Activated T-helper 2 cell treated with anti-CD3 and anti-CD28 coated beads, Interferon-gamma antibody, Interleukin-2, Interleukin-4, amounts not matched to agents 10 μg/mL and 5 μg/mL and 100 μg/mL, durations not matched to agents 14 hours and 24 hours and 36 hours (primary cell): Measurements from ENCODE around the gene TRIO. TPM values are rescaled to one million over a fixed set of nuclear protein-coding genes. Genes with fewer than 3 reads are reported as not detected.
"Not testable (repeated sequence)": the region's sequence is repeated elsewhere in the genome, so short reads cannot be mapped to it uniquely, and the experiment has no call there.

Source experiments
- DNase-seq: peaks from one replicate; pipeline ENCODE4 v3.0.0; 2021; ENCODE audit warnings: low spot score
- H3K27ac Mint-ChIP-seq: one replicate; pipeline ENCODE4 v1.8.0; 2021; ENCODE audit warnings: mixed read lengths
- H3K27me3 Mint-ChIP-seq: one replicate; pipeline ENCODE4 v1.8.0; 2021; ENCODE audit warnings: low read depth, mixed read lengths
- H3K36me3 Mint-ChIP-seq: one replicate; pipeline ENCODE4 v1.8.0; 2021; ENCODE audit warnings: low read depth, mixed read lengths
- H3K4me1 Mint-ChIP-seq: one replicate; pipeline ENCODE4 v1.8.0; 2021; ENCODE audit warnings: low read depth, mixed read lengths
- H3K4me3 Mint-ChIP-seq: one replicate; pipeline ENCODE4 v1.8.0; 2021; ENCODE audit warnings: low read depth, mild to moderate bottlenecking, moderate library complexity, mixed read lengths
- H3K9me3 Mint-ChIP-seq: one replicate; pipeline ENCODE4 v1.8.0; 2021; ENCODE audit warnings: mixed read lengths
- intact Hi-C: fragments of 100-400 bp; cut with micrococcal nuclease; formaldehyde crosslinking; loops from one replicate; pipeline ENCODE4 v1.15.1; 2023
- total RNA-seq: library from RNA; stranded (reverse); gene quantifications from 2 replicates; pipeline ENCODE4 v1.2.3, GENCODE V29; 2022

The TRIO gene
- total RNA-seq, 1 donor from 2014 or later, result 28.7 TPM

DNA sequence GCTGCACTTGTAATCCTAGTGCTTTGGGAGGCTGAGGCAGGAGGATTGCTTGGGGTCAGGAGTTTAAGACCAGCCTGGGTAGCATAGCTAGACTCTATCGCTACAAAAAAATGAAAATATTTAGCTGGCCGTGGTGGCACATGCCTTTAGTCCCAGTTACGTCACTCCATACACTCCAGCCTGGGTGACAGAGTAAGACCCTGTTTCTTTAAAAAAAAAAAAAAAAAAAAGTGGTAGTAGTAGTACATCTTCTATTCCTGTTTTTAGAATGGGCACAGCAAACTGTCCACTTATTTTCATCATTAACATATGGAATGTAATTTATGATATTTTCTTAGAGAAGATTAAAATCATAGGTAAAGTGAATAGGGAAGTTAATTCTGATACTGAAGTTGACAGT lies 48.2 kb downstream of the TRIO start:
- H3K27me3 Mint-ChIP-seq, result peaks cover 10% of the 10 kb centered on the region
- no peak overlapping the region for H3K27ac Mint-ChIP-seq
- no peak overlapping the region for H3K4me3 Mint-ChIP-seq
- H3K4me1 Mint-ChIP-seq, result no peaks in the 10 kb centered on the region
- DNase-seq, result no peak
- no peaks in the 10 kb centered on the region for H3K36me3 Mint-ChIP-seq
- intact Hi-C loops, result no loop called here
- no peaks in the 10 kb centered on the region for H3K9me3 Mint-ChIP-seq

DNA sequence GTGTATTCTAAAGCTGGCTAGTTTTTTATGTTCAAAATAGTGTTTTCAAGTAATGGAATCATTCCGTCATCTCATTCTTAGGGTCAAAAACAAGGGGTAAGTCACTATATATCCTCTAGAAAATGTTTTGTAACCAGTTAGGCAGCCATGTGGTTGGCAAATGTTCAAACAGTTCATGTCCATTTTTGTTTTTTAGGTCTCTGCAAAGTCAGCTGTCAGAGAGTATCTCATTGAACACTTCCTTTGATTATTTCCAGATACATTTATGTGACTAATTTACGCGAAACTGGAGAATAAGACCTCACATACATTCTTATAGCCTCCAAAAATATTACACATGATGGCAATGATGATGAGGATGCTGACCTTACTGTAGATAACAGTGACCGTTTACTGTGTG lies 50.4 kb downstream of the TRIO start:
- no peaks in the 10 kb centered on the region for H3K9me3 Mint-ChIP-seq
- H3K4me1 Mint-ChIP-seq, result no peaks in the 10 kb centered on the region
- H3K4me3 Mint-ChIP-seq, result no peak overlapping the region
- H3K27me3 Mint-ChIP-seq, result peaks cover 4% of the 10 kb centered on the region
- H3K36me3 Mint-ChIP-seq, result no peaks in the 10 kb centered on the region
- intact Hi-C loops, result no loop called here
- H3K27ac Mint-ChIP-seq, result no peak overlapping the region
- DNase-seq, result no peak

DNA sequence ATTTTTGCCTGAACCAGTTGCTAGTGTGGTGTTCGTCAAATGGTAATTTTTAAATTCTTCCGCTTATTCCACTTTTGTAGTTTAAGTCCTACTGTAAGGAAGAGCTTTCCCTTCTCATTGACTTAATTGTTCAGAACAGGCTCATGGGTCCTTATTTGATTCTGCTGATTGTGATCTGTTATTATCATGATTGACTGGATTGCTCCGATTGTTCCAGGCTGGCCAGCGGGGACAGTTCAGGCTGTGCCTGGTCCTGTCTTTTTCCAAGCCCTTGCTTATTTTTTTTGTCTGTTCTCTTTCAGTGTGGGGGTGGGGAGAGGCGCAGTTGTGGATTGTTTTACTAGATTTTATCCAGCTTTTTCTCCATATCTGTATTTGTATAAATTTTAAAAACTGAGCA lies 52.4 kb downstream of the TRIO start:
- intact Hi-C loops, result no loop called here
- Mint-ChIP-seq H3K9me3 (no peaks in the 10 kb centered on the region), H3K27me3 (peaks cover 5% of the 10 kb centered on the region), H3K4me3 (no peak overlapping the region), H3K27ac (no peak overlapping the region), H3K36me3 (no peaks in the 10 kb centered on the region), H3K4me1 (no peaks in the 10 kb centered on the region)
- DNase-seq, result no peak

DNA sequence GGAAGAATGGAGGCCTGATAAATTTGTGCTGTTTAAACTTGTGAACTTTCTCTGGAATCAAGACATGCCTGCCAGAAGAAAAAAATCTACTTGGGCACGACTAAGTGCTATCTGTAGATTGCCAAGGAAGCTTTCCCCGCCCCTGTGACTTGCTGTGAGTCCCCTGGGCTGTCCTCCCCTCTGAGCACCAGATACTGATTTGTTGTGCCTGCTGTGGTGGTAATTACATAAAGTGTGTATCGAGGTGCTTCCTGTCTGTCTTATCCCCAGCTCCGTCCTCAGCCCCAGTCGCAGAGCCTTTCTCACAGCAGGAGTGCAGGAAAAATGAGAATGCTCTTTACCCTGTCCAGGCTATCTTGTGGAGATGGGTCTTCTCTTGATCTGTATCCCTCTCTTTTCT lies 53.9 kb downstream of the TRIO start:
- Mint-ChIP-seq H3K27ac (no peak overlapping the region), H3K4me1 (no peaks in the 10 kb centered on the region), H3K4me3 (no peak overlapping the region), H3K36me3 (no peaks in the 10 kb centered on the region), H3K9me3 (no peaks in the 10 kb centered on the region), H3K27me3 (peaks cover 5% of the 10 kb centered on the region)
- intact Hi-C loops, result no loop called here
- no peak for DNase-seq

DNA sequence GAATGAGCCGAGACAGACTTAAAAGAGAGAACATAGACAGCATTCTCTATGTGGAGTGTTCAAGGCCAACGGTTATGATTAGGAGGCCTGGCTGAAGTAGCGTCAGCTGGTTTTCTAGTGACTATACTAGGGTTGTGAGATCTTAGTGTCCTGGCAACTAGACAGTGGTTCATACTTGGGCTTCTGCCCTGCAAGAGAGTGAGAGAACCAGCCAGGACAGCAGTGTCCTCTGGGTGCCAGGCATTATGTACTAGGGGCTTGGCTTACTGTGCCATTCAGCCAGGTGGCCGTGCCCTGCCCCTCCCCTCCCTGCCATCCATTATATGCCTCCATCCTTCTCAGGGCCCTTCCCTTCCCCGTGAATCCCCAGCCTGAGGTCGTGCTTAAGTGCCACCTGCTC lies 56.8 kb downstream of the TRIO start:
- no peaks in the 10 kb centered on the region for H3K36me3 Mint-ChIP-seq
- H3K4me3 Mint-ChIP-seq, result no peak overlapping the region
- peaks cover 2% of the 10 kb centered on the region for H3K4me1 Mint-ChIP-seq
- peaks cover 2% of the 10 kb centered on the region for H3K27me3 Mint-ChIP-seq
- intact Hi-C loops, result no loop called here
- DNase-seq, result no peak
- H3K27ac Mint-ChIP-seq, result no peak overlapping the region
- no peaks in the 10 kb centered on the region for H3K9me3 Mint-ChIP-seq

DNA sequence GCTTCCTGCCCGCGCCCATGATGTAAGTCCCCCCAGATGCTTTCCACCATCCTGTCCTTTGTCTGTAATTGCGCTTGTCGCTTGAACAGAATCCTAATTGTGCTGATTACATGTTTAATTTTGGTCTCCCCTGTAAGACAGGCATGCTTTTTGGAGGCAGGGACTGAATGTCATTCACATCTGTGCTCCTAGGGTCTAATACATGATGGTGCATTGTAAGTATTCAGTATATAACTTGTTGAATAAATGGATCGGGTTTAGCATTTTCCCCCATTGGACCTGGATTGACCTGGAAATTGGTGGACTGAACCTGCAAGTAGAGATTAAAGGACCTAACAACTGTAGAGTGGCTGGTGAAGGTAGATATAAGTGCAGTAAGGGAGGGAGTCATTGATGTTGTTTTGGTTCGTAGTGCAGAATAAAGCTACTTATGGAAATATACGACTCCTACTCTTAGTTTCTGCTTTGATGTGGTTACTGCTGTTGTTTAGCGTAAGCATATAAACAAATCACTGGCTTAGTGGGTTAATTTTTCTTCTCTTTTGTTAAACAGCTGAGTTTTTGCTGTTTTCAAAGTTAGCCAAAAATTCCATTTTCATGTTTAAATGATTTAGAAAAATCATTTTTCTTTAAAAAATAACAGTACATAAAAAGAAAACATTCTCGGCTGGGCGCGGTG lies 57.3 kb downstream of the TRIO start:
- Mint-ChIP-seq H3K27ac (no peak overlapping the region), H3K4me1 (peaks cover 5% of the 10 kb centered on the region), H3K4me3 (no peak overlapping the region), H3K36me3 (no peaks in the 10 kb centered on the region), H3K27me3 (peaks cover 2% of the 10 kb centered on the region), H3K9me3 (no peaks in the 10 kb centered on the region)
- intact Hi-C loops, result no loop called here
- DNase-seq, result no peak

DNA sequence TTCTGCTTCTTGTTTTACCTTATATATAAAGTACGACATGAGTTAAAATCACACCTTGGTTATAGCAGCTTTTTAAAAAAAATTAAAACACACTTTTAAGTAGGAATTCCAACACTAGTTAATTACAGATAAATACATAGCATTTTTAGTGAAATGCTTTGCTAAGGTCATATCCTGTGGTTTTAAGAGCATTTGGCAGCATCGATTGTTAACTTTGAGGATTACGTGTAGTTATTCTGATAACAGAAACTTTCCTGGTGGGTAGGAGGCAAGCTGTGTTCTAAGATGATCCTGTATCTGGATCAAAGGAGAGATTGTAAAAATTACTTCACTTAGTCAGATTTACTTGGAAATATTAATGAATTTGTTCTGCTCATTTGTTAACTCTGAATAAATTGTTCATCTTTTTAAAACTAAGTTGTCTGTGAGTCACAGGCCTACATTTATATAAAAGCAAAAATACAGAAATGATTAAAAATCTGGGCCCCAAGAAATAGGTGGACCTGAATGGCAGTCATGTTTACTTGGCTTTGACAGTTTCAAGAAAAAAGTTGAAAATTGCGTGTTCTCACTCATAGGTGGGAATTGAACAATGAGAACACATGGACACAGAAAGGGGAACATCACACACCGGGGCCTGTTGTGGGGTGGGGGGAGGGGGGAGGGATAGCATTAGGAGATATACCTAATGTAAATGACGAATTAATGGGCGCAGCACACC lies 58.3 kb downstream of the TRIO start:
- Mint-ChIP-seq H3K4me3 (no peak overlapping the region), H3K36me3 (no peaks in the 10 kb centered on the region), H3K27me3 (peaks cover 4% of the 10 kb centered on the region), H3K9me3 (no peaks in the 10 kb centered on the region), H3K27ac (no peak overlapping the region), H3K4me1 (peaks cover 7% of the 10 kb centered on the region)
- intact Hi-C loops, result no loop called here
- no peak for DNase-seq

DNA sequence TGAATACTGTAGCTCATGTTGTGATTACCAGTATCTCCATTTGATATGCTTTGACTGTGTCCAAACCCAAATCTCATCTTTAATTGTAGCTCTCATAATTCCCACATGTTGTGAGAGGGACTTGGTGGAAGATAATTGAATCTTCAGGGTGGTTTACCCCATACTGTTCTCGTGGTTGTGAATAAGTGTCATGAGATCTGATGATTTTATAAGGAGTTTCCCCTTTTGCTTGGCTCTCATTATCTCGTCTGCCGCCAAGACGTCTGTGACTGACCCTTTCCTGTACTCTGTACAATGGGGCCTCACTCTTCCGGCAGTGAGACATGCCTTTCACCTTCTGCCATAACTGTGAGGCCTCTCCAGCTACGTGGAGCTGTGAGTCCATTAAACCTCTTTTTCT lies 59.3 kb downstream of the TRIO start:
- Mint-ChIP-seq H3K27ac (no peak overlapping the region), H3K36me3 (no peaks in the 10 kb centered on the region), H3K27me3 (peaks cover 5% of the 10 kb centered on the region), H3K4me1 (peaks cover 9% of the 10 kb centered on the region), H3K9me3 (no peaks in the 10 kb centered on the region), H3K4me3 (no peak overlapping the region)
- intact Hi-C loops, result no loop called here
- DNase-seq, result no peak

DNA sequence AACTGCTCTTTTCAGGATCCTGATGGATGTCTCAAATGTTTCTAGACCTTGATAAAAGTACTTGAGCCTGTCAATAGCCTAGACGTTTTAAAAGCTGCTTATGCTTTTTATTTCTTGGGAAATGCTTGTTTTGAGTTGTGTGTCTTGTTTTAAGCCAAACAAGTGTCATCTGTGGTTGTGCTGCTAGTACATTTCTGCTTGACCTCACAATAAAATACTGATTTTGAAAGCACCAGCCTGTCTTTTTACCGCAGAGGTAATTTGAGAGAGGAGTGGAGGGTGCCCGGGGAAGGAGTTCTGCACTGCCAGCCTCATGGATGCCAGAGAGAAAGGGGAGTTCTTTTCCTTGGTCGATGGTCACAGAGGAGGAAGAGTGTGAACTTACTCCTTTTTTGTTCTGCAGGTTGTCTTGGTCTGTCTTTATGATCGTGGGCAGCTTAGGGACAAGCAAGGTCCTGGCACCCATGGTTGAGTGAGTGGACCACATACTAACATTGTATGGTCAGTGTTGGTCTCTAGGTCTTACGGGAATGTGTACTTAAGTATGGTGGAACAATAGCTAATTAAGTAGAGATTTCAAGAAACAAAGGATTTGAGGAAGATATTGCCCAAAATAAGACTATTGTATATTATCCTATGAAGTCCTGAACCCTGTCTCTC lies 61.0 kb downstream of the TRIO start:
- no peaks in the 10 kb centered on the region for H3K36me3 Mint-ChIP-seq
- DNase-seq, result no peak
- intact Hi-C loops, result no loop called here
- peaks cover 5% of the 10 kb centered on the region for H3K27me3 Mint-ChIP-seq
- H3K4me3 Mint-ChIP-seq, result no peak overlapping the region
- peaks cover 17% of the 10 kb centered on the region for H3K4me1 Mint-ChIP-seq
- H3K27ac Mint-ChIP-seq, result no peak overlapping the region
- no peaks in the 10 kb centered on the region for H3K9me3 Mint-ChIP-seq

DNA sequence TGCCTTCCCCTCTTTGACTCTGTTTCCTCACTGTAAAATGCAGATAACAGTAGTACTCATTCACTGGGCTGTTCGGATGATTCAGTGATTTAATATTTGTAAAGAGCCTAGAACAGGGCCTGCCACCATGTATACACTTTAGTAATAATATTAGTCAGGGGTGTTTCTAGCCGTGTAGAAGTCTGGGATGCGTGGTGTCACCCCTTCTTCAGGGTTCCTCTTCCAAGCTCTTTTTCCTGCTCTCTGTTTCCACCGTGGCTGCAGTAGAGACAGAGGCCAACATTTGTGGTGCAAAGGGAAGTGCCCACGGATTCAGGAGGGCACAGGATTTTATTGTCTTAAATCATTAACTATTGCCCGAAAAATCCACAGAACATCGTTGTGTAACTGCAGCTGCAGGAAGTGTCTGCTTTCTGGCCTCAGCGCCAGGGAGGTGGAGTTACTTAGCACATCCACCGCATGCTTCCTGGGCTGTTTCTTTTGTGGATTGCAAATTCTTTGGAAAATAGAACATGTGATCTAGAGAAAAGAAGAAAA lies 61.7 kb downstream of the TRIO start:
- Mint-ChIP-seq H3K4me1 (peaks cover 17% of the 10 kb centered on the region), H3K27me3 (peaks cover 5% of the 10 kb centered on the region), H3K4me3 (no peak overlapping the region), H3K36me3 (no peaks in the 10 kb centered on the region), H3K27ac (no peak overlapping the region), H3K9me3 (no peaks in the 10 kb centered on the region)
- intact Hi-C loops, result no loop called here
- no peak for DNase-seq

DNA sequence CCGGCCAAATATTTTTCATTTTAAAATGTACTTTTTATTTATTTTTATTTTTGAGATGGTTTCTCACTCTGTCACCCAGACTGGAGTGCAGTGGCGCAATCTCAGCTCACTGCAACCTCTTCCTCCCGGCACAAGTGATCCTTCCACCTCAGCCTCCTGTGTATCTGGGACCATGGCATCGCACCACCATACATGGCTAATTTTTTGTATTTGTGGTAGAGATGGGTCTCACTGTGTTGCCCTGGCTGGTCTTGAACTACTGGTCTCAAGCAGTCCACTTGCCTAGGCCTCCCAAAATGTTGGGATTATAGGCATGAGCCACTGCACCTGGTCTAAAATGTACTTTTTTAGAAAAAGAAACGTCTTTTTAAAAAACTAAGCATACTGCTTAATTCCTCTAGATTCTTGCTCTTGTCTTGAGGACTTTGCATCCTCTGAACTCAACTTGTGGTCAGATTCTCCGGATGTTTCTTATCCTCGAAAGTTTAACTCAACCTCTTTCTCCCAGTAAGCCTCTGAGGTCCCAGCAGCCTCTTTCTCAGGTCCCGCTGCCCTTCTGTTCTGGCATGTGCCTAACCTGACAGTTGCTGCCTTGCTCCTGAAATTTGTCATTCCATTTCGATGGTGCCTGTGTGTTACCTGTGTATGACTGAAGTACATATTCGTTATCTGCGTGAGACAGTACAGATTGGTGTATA lies 63.0 kb downstream of the TRIO start:
- Mint-ChIP-seq H3K36me3 (no peaks in the 10 kb centered on the region), H3K27me3 (peaks cover 2% of the 10 kb centered on the region), H3K4me3 (no peak overlapping the region), H3K9me3 (no peaks in the 10 kb centered on the region), H3K27ac (no peak overlapping the region), H3K4me1 (peaks cover 17% of the 10 kb centered on the region)
- no peak for DNase-seq
- intact Hi-C loops, result no loop called here

DNA sequence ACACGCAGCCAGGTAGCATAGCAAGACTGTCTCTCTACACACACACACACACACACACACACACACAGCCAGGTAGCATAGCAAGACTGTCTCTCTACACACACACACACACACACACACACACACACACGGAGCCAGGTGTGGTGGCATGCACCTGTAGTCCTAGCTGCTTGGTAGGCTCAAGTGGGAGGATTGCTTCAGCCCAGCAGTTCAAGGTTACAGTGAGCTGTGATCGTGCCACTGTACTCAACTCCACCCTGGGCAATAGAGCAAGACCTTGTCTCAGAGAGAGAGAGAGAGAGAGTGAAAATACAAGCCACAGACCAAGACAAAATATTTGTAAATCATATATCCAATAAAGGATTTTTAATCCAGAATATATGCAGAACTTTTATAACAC lies 64.3 kb downstream of the TRIO start:
- intact Hi-C loops, result not testable (repeated sequence)

More for the DNA sequence above, 64.3 kb downstream of the TRIO start:
- H3K4me3 Mint-ChIP-seq, H3K36me3 Mint-ChIP-seq, H3K9me3 Mint-ChIP-seq, H3K27me3 Mint-ChIP-seq, DNase-seq, H3K27ac Mint-ChIP-seq: not testable (repeated sequence)
- H3K4me1 Mint-ChIP-seq, result peaks cover 17% of the 10 kb centered on the region
